GM12873 (cell line): ENCODE measurements around the gene NUDT22.
A peak's percentile ranks its signal among the peaks of the same experiment; 100 is the strongest.

ENCODE experiments used
- CTCF ChIP-seq: IDR thresholded peaks from 2 replicates; pipeline ENCODE4 v1.5.1; 2012; ENCODE audit warnings: low read depth, mild to moderate bottlenecking, moderate library complexity, low read length, control low read depth; ENCODE audit not compliant: insufficient read depth; ENCODE audit errors: missing control alignments

NUDT22 gene

GRCh38 chr11:64240435-64241240 lies 14.6 kb downstream of the NUDT22 start, which contains the start of gene FKBP2:
Gene FKBP2 (plus strand): TSS chr11:64241095. CDS start chr11:64242388, 1,293 bp downstream.
- no peak for TF ChIP-seq CTCF

GRCh38 chr11:64241241-64241490 lies 15.1 kb downstream of the NUDT22 start:
- no peak for TF ChIP-seq CTCF

- peak; percentile 12 for TF ChIP-seq CTCF
These were observed 15.7 kb downstream of the NUDT22 start for GRCh38 chr11:64241491-64242374.

- no peak for TF ChIP-seq CTCF
These were observed 17.3 kb downstream of the NUDT22 start for GRCh38 chr11:64243236-64243854.

GRCh38 chr11:64244107-64244506 lies 18.0 kb downstream of the NUDT22 start:
- TF ChIP-seq CTCF, result no peak

GRCh38 chr11:64244966-64245365 lies 18.9 kb downstream of the NUDT22 start:
- TF ChIP-seq CTCF, result no peak

GRCh38 chr11:64245401-64245796 lies 19.3 kb downstream of the NUDT22 start:
- TF ChIP-seq CTCF, result no peak
